Fibroblast of skin of back (primary cell): Measurements from ENCODE around the gene PCMT1.
"Not testable (repeated sequence)": the region's sequence is repeated elsewhere in the genome, so short reads cannot be mapped to it uniquely, and the experiment has no call there.

ENCODE experiments used
- DNase-seq: peaks from one replicate; pipeline ENCODE4 v3.0.0-alpha.2; 2013

Gene PCMT1

GRCh38 chr6:149821492-149821891, 72.0 kb downstream of the PCMT1 start:
- DNase-seq = no peak

GRCh38 chr6:149823013-149823412, 73.5 kb downstream of the PCMT1 start:
- DNase-seq = no peak

GRCh38 chr6:149825292-149825691, 75.8 kb downstream of the PCMT1 start:
- DNase-seq = no peak

GRCh38 chr6:149830731-149831307, 81.3 kb downstream of the PCMT1 start:
- DNase-seq = peak; percentile 78

- no peak for DNase-seq
These were observed 81.8 kb downstream of the PCMT1 start for GRCh38 chr6:149831308-149831820.

GRCh38 chr6:149833651-149834050, 84.1 kb downstream of the PCMT1 start:
- DNase-seq = no peak

- peak; percentile 65 for DNase-seq
These were observed 85.3 kb downstream of the PCMT1 start for GRCh38 chr6:149834513-149835481.

- DNase-seq = peak; percentile 87
These were observed 91.0 kb downstream of the PCMT1 start for GRCh38 chr6:149840345-149841075.

- DNase-seq = no peak
These were observed 92.8 kb downstream of the PCMT1 start for GRCh38 chr6:149842331-149842730.

GRCh38 chr6:149843051-149843633, 93.6 kb downstream of the PCMT1 start:
- no peak for DNase-seq

- DNase-seq = peak; percentile 63
These were observed 94.5 kb downstream of the PCMT1 start for GRCh38 chr6:149844036-149844435.

GRCh38 chr6:149844480-149844879, 94.9 kb downstream of the PCMT1 start:
- no peak for DNase-seq

GRCh38 chr6:149845549-149845948, 96.0 kb downstream of the PCMT1 start:
- no peak for DNase-seq

- DNase-seq = peak; percentile 74
These were observed 96.8 kb downstream of the PCMT1 start for GRCh38 chr6:149846321-149846720.

- no peak for DNase-seq
These were observed 98.4 kb downstream of the PCMT1 start for GRCh38 chr6:149847939-149848267.

GRCh38 chr6:149848343-149848742, 98.8 kb downstream of the PCMT1 start:
- DNase-seq = not testable (repeated sequence)

- DNase-seq = peak; percentile 80
These were observed 102.0 kb downstream of the PCMT1 start for GRCh38 chr6:149851461-149852110.

GRCh38 chr6:149852180-149852579, 102.6 kb downstream of the PCMT1 start:
- peak; percentile 66 for DNase-seq

- no peak for DNase-seq
These were observed 103.3 kb downstream of the PCMT1 start for GRCh38 chr6:149852881-149853280.

GRCh38 chr6:149854017-149854416, 104.5 kb downstream of the PCMT1 start:
- DNase-seq = not testable (repeated sequence)

GRCh38 chr6:149854532-149854931, 105.0 kb downstream of the PCMT1 start:
- peak; percentile 56 for DNase-seq

GRCh38 chr6:149855040-149855654, 105.6 kb downstream of the PCMT1 start:
- DNase-seq = peak; percentile 97
